Cardiac muscle cell (in vitro differentiated cells and primary cell): ENCODE data around the gene PELI2. TPM values are rescaled to one million over a fixed set of nuclear protein-coding genes. Genes with fewer than 3 reads are reported as not detected.

Experiments used
- DNase-seq, 2 donors: peaks; one replicate each; pipeline versions ENCODE4 v3.0.0 to v3.0.0-alpha.2; 2010 to 2017; ENCODE audit warnings: low read depth in 1 of 2, low spot score in 1 of 2
- H3K27ac ChIP-seq: fragments of 200-600 bp; sonication (generic); 2 replicates; pipeline ENCODE4 v1.5.1; 2016
- H3K27me3 ChIP-seq: fragments of 200-600 bp; sonication (generic); 2 replicates; pipeline ENCODE4 v1.6.0; 2016; ENCODE audit warnings: control low read depth
- H3K36me3 ChIP-seq: fragments of 200-600 bp; sonication (generic); 2 replicates; pipeline ENCODE4 v1.5.1; 2016; ENCODE audit warnings: control low read depth
- H3K4me1 ChIP-seq: fragments of 200-600 bp; sonication (generic); 2 replicates; pipeline ENCODE4 v1.8.1; 2017; ENCODE audit warnings: low read depth, mild to moderate bottlenecking, mixed run types
- H3K4me3 ChIP-seq: fragments of 200-600 bp; sonication (generic); 2 replicates; pipeline ENCODE4 v1.5.1; 2016; ENCODE audit warnings: mild to moderate bottlenecking
- H3K9me3 ChIP-seq: fragments of 200-600 bp; sonication (generic); 2 replicates; pipeline ENCODE4 v1.5.1; 2017; ENCODE audit warnings: low read depth, mild to moderate bottlenecking, control low read depth
- CTCF ChIP-seq: IDR thresholded peaks from 2 replicates; pipeline ENCODE4 v1.5.1; 2012; ENCODE audit warnings: low read depth, mild to moderate bottlenecking, low read length
- polyA plus RNA-seq: library from polyadenylated mRNA; unstranded; fragments of >200 nt; fragmentation: Nextera tagmentation; extraction: Ambion mirVana; gene quantifications from 2 replicates; pipeline ENCODE4 v1.2.1, GENCODE V29; 2016
- total RNA-seq: library from RNA; depleted of rRNA; stranded (reverse); fragments of >200 nt; gene quantifications from 2 replicates; pipeline ENCODE4 v1.2.3, GENCODE V29; 2016

The PELI2 gene
- total and polyA plus RNA-seq, 2 experiments from 2014 or later = 1.7 to 4.9 TPM

- no peak for DNase-seq
- TF ChIP-seq CTCF = no peak
- Histone ChIP-seq H3K4me1 (no peaks in the 10 kb centered on the region), H3K4me3 (no peak overlapping the region), H3K27me3 (peaks cover 82% of the 10 kb centered on the region), H3K27ac (no peak overlapping the region), H3K9me3 (no peaks in the 10 kb centered on the region), H3K36me3 (no peaks in the 10 kb centered on the region)
Observed at GRCh38 chr14:56210571-56210970, 92.4 kb downstream of the PELI2 start.

GRCh38 chr14:56211084-56211483, 92.9 kb downstream of the PELI2 start:
- H3K4me3 ChIP-seq = no peak overlapping the region
- no peaks in the 10 kb centered on the region for H3K36me3 ChIP-seq
- H3K4me1 ChIP-seq = no peaks in the 10 kb centered on the region
- DNase-seq = no peak
- no peak for TF ChIP-seq CTCF
- H3K27me3 ChIP-seq = peaks cover 82% of the 10 kb centered on the region
- no peaks in the 10 kb centered on the region for H3K9me3 ChIP-seq
- no peak overlapping the region for H3K27ac ChIP-seq

- H3K4me1 ChIP-seq = peaks cover 7% of the 10 kb centered on the region
- H3K9me3 ChIP-seq = no peaks in the 10 kb centered on the region
- H3K36me3 ChIP-seq = no peaks in the 10 kb centered on the region
- DNase-seq = no peak
- H3K27me3 ChIP-seq = peaks cover 78% of the 10 kb centered on the region
- H3K27ac ChIP-seq = no peak overlapping the region
- H3K4me3 ChIP-seq = no peak overlapping the region
- TF ChIP-seq CTCF = no peak
Observed at GRCh38 chr14:56211844-56212243, 93.6 kb downstream of the PELI2 start.

GRCh38 chr14:56212521-56212920, 94.3 kb downstream of the PELI2 start:
- Histone ChIP-seq H3K36me3 (no peaks in the 10 kb centered on the region), H3K4me3 (no peak overlapping the region), H3K27me3 (peaks cover 78% of the 10 kb centered on the region), H3K27ac (no peak overlapping the region), H3K4me1 (peaks cover 9% of the 10 kb centered on the region), H3K9me3 (no peaks in the 10 kb centered on the region)
- TF ChIP-seq CTCF = no peak
- peak in 1 of 2 donors; percentile 76 for DNase-seq

GRCh38 chr14:56213306-56213705, 95.1 kb downstream of the PELI2 start:
- Histone ChIP-seq H3K27ac (no peak overlapping the region), H3K4me1 (peaks cover 9% of the 10 kb centered on the region), H3K27me3 (peaks cover 78% of the 10 kb centered on the region), H3K4me3 (no peak overlapping the region), H3K9me3 (no peaks in the 10 kb centered on the region), H3K36me3 (no peaks in the 10 kb centered on the region)
- no peak for TF ChIP-seq CTCF
- DNase-seq = no peak

GRCh38 chr14:56215180-56215579, 97.0 kb downstream of the PELI2 start:
- peaks cover 9% of the 10 kb centered on the region for H3K4me1 ChIP-seq
- no peak for TF ChIP-seq CTCF
- H3K36me3 ChIP-seq = no peaks in the 10 kb centered on the region
- no peak overlapping the region for H3K4me3 ChIP-seq
- no peak overlapping the region for H3K27ac ChIP-seq
- DNase-seq = no peak
- no peaks in the 10 kb centered on the region for H3K9me3 ChIP-seq
- H3K27me3 ChIP-seq = peaks cover 69% of the 10 kb centered on the region
